ENCODE results near the gene SNAP91. TPM values are rescaled to one million over a fixed set of nuclear protein-coding genes. Genes with fewer than 3 reads are reported as not detected.
"Not testable (repeated sequence)": the region's sequence is repeated elsewhere in the genome, so short reads cannot be mapped to it uniquely, and the experiment has no call there.

Gene SNAP91, protein sequence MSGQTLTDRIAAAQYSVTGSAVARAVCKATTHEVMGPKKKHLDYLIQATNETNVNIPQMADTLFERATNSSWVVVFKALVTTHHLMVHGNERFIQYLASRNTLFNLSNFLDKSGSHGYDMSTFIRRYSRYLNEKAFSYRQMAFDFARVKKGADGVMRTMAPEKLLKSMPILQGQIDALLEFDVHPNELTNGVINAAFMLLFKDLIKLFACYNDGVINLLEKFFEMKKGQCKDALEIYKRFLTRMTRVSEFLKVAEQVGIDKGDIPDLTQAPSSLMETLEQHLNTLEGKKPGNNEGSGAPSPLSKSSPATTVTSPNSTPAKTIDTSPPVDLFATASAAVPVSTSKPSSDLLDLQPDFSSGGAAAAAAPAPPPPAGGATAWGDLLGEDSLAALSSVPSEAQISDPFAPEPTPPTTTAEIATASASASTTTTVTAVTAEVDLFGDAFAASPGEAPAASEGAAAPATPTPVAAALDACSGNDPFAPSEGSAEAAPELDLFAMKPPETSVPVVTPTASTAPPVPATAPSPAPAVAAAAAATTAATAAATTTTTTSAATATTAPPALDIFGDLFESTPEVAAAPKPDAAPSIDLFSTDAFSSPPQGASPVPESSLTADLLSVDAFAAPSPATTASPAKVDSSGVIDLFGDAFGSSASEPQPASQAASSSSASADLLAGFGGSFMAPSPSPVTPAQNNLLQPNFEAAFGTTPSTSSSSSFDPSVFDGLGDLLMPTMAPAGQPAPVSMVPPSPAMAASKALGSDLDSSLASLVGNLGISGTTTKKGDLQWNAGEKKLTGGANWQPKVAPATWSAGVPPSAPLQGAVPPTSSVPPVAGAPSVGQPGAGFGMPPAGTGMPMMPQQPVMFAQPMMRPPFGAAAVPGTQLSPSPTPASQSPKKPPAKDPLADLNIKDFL
- 40.2 and 46.7 TPM in 2 replicates for polyA plus RNA-seq (2014; cell fraction: cytosol; rRNA removed)
- 79.9 and 106 TPM in 2 replicates for polyA plus RNA-seq (2014; cell fraction: nucleus; rRNA removed)

DNA sequence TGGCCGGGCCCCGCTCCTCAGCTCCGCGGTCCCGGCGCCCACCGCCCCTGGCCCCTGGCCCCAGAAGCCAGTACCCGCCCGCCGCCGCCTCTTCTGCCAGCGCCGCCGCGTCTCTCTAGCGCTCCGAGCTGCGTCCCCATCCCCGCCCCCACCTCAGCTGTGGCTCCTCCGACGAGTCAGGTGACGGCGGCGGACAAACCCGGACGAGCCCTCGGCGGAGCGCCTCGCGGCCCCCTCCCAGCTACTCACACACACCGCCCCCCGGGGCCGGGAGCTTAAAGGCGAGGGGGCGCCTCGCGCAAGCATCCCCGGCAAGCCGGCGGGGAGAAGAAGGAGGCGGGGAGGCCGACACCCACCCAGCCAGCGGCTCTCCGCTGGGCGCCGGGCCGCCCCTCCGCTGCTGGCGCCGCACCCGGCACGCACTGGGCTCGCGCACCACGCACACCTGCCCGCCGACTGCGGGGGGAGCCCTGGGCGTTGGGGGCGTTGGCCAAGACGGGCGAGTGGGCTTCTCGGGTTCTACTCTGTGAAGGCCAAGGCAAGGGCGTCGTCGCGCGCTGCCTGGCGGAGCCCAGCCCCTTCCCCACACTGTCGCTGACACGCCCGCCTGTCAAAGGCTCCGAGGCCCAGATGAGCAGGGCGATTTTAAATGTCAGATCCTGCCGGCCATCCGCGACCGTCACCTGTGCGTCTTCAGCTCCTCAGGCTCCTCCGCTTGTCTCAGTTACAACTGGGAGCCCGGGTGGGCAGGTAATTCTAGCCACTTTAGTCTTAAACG is at the start of gene SNAP91:
TSS of gene SNAP91 (minus strand) at position 132 of the 778 bp plus-strand sequence. CDS start 1,174 bp downstream, outside the sequence.
- DNase-seq (ENCODE audit: low spot score) = peak; percentile 91

DNA sequence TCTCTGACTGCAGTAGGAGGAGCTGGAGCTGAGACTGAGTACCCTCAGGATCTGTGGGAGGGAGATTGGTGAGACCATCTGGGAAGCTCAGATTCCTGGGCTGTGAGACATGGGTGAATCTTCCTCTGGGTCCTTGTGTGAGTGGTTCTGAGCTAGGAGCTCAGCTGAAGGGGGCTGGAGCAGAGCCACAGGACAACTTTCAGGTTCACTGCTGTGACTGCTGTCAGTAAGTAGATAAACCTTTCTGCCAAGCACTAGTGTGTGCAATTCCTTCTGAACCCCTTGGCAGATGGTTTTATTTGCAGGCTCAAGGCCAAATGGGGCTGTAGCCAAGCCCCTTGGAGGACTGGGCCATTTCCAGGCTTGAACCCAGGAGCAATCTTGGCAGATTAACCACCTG is 49.6 kb upstream of the SNAP91 start:
- no peak for DNase-seq (ENCODE audit: low spot score)

DNA sequence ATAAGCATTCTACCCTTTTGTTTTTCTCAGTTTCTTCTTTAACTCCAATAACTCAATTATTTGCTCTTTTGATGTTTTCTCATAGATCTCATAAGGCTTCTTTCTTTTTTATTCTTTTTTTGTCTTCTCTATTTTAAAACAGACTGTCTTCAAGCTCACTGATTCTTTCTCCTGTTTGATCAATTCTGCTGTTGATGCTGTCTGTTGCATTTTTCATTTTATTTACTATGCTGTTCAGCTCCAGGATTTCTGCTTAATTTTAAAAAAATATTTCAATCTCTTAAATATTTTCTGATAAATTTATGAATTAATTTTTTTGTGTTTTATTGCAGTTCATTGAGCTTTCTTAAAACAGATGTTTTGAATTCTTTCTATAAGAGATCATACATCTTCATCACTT is 48.1 kb upstream of the SNAP91 start:
- no peak for DNase-seq (ENCODE audit: low spot score)

DNA sequence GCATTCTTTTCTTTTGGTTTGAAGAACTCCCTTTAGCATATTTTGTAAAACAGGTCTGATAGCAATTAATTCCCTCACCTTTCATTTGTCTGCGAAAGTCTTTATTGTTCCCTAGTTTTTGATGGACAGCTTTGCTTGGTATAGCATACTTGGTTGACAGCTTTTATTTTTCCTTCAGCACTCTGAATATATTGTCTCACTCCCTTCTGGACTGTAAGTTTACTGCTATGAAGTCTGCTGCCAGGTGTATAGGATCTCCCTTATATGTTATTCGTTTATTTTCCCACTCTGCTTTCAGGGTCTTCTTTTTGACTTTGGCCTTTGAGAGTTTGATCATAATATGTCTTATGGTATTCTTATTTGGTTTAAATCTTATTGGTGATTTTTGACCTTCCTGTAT is 47.7 kb upstream of the SNAP91 start:
- DNase-seq (ENCODE audit: low spot score) = no peak

DNA sequence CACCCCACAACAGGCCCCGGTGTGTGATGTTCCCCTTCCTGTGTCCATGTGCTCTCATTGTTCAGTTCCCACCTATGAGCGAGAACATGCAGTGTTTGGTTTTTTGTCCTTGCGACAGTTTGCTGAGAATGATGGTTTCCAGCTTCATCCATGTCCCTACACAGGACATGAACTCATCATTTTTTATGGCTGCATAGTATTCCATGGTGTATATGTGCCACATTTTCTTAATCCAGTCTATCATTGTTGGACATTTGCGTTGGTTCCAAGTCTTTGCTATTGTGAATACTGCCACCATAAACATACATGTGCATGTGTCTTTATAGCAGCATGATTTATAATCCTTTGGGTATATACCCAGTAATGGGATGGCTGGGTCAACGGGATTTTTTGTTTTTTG is 43.5 kb upstream of the SNAP91 start:
- not testable (repeated sequence) for DNase-seq (ENCODE audit: low spot score)

DNA sequence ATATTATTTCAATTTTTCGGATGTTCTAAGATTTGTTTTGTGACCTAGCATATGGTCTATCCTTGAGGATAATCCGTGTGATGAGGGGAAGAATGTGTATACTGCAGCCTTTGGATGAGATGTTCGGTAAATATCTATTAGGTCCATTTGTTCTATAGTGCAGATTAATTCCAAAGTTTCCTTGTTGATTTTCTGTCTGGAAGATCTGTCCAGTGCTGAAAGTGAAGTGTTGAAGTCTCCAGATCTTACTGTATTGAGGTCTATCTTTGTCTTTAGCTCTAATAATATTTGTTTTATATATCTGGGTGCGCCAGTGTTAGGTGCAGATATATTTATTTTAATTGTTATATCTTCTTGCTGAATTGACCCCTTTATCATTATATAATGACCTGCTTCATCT is 32.2 kb upstream of the SNAP91 start:
- no peak for DNase-seq (ENCODE audit: low spot score)

DNA sequence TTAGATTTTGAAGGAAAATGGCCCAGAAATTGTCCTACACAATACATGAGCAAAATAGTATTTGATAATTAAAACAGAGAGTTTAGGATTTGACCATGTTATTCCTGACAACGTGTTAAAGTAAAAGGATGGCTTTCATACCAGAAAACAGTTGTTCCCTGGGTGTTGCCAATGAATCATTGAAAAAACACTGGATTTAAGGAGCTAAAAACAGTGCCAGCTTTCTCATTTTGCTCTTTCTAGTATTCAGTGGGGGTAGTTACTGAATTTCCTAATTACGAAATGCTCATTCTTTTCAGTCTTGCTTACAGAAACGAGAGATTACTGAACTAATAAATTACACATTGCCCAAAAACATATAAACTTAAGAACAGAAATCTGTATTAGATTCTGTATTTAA is 26.6 kb upstream of the SNAP91 start:
- DNase-seq (ENCODE audit: low spot score) = no peak

DNA sequence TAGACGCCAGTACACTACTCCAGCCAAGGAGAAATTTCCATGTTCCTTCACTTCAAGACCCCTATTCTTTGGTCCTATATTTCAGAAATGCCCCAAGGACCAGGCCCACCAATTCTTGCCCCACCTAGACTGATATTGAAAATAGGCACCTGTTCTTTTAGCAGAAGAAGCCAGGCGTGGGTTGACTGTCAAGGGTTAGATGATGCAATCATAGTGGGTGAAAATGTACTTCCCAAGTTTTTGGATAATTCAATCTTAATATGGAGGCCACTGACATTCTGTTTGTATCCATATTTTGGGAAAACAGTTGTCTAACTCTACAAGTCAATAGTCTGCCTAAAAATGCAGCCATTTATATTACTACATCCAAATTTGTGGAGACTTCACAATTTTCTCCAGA is 21.0 kb upstream of the SNAP91 start:
- DNase-seq (ENCODE audit: low spot score) = no peak

DNA sequence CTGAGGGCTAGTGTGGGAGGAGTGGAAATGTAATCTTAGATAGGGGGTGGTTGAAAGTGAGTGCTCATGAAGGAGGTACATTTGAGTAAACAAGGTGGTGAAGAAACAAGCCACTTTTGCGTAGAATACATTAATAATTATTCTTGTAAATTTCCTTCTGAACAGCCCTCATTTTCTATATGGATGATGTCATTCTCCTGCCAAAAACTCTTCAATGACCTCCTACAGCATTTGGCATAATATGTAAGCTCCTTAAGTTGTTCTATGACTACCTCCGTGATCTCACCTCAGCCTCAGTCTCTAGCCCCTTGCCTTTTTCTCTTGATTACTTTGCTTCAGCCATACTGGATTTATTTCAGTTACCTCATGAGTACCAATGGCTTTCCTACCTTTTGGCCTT is 14.0 kb upstream of the SNAP91 start:
- no peak for DNase-seq (ENCODE audit: low spot score)

DNA sequence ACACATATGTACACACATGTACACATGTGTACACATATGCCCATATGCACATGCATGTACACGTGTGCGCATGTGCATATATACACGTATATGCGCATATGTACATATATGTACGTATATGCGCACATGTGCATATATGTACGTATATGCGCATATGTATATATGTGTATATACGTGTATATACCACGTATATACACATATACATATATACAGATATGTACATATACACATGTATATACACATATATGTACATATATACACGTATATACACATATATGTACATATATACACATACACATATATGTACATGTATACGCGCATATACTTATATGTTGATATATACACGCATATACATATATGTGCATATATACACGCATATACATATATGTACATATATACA is 8.9 kb upstream of the SNAP91 start:
- no peak for DNase-seq (ENCODE audit: low spot score)

DNA sequence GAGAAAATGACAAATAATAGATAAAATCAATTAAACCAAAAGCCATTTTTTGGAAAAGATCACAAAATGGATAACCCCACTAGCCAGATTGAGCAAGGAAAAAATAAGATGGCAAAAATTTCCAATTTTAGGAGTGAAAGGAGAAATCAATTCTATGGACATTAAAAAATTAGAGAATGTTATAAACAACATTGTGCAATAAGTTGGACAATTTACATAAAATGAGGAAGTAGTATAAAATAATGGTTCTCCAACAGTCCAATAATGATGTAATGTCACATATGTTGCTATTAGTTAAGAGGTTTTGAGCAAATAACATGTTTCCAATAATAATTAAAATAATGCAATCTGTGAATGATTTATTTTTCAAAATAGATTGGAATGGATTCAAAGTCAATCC is 3.1 kb upstream of the SNAP91 start:
- DNase-seq (ENCODE audit: low spot score) = no peak

DNA sequence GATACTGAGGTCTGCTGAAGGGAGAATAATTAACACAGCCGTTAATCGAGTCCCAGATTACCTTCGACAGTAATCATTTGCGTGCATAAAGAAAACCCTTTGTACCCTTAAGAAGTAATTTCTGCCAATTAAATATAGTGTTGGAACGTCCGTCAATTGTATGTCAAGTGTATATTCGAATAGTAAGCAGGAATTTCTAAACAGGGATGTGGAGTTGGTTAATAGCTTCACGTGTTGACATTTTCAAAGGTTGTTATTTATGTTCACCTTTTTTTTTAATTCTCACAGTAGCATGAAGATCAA is 798 bp upstream of the SNAP91 start:
- DNase-seq (ENCODE audit: low spot score) = no peak

DNA sequence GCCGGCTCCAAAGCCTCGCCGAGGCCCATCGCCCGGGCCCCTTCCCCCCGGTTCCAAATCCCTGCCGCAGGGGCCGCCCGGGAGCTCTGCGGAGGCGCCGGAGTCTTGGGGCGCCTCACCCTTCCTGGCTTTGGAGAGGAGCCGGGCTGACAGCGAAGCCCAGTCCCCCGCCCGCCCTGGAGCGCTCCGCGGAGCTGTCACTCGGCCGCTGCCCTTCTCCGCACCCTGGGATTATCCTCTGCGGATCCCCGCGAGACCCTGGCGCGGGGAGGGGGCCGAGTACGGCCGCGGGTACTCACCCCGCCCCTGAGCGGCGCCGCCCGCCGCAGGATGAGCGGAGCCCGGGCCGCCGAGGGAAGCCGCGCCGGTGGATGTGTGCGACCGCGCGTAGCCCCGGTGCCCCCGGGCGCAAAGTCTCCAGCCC is 343 bp downstream of the SNAP91 start:
- DNase-seq (ENCODE audit: low spot score) = peak; percentile 46

DNA sequence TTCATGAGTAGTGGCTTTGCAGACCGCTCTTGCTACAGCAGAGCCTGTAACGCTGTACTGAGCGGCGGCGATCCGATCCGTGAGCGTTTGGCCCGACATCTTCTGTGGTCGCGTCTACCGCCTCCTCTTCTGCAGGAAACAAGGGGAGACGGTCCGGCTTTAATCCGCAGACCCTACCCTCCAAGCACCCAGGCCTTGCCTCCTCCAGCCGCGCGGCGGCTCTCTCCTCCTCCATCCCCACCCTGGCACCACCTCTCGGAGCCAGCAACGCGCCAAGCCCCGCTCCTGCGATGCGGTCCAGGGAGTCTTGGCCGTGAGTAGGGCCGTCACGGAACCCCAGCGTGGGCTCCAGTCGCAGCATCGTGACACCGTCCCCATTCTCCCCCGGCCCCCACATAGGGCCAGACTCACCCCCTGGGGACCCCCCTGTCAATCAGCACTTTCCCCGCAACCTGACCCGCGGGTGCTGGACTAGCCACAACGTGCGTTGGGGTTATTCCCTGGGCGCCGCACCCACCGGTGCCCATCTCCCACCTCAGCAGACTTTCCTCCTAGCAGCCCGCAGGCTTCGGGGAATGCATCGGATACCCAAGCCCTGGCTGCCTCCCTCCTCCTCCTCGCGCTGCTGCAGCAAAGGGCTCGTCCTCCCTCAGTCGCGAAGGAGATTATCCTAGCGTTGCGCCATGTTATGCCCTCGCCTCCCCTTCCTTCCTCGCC is 914 bp downstream of the SNAP91 start:
- peak; percentile 78 for DNase-seq (ENCODE audit: low spot score)

DNA sequence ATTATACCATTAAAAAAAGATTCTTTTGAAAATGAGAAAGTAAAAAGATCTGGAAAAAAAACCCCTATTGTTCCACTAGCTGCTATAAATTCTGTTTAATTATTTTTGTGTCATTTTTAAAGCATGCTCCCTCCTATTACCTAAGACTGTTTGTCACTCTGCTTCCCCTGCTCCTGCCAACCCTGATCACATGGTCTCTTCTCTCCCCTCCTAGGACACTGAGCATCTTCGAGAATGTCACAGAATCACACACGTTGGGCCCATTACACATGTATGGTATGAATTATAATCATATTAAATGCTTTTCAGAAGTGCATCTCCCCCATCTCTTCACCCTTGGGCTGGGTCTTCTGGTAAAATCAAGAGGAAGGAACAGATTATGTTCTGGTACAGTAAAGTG is 6.2 kb downstream of the SNAP91 start:
- DNase-seq (ENCODE audit: low spot score) = peak; percentile 2

DNA sequence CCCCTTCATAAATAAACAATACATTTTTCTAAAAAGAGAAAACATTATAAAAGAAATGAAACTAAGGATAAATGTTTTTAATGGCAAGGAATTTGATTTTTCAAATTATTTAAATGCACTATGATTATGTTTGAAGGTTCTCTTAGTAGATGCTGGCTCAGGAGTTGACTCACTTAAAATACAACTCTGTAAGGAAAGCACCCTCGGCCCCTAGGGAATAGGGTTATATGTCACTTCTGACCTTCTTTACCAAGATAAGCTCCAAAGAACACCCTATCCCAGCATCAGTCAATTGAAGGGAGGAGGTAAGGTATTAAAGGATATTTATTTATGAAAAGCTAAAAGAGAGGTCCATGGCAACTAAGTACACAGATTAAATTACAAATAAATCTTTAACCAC is 6.8 kb downstream of the SNAP91 start:
- DNase-seq (ENCODE audit: low spot score) = no peak

DNA sequence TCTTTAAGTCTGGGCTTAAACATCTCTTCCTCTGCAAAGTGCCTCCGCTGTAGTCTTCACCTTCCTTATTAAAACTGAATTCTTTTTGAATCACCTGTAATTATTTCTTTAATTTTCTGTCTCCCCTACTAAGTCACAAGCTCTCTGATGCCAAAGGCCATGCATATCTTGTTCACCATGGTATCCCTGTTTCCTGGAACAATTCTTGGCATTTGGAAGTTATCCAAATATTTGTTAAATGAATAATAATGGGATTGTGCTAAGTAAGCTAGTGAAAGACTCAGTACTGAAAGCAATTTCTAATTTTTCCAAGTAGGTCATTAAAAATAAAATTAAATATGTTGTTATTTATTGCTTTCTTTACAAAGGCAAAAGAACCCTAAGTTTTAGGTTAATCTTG is 12.2 kb downstream of the SNAP91 start:
- DNase-seq (ENCODE audit: low spot score) = no peak

DNA sequence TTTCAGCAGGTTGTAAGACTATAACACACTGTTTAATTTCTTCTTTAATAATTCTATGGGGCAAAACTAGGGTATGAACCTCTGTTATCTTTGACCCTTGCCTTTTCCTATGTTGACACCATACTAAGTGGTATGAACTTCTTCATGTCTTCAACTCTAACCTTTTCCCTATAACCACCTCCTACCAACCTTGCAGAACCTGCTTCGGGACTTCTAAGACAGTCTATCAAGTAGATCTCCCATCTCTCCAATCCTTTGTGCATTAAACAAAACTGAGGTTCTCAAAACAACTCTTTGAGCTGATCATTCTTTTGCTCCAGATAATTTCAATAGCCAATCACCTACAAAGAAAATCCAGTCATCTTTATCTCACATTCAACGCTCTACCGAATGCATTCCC is 23.4 kb downstream of the SNAP91 start:
- DNase-seq (ENCODE audit: low spot score) = no peak

DNA sequence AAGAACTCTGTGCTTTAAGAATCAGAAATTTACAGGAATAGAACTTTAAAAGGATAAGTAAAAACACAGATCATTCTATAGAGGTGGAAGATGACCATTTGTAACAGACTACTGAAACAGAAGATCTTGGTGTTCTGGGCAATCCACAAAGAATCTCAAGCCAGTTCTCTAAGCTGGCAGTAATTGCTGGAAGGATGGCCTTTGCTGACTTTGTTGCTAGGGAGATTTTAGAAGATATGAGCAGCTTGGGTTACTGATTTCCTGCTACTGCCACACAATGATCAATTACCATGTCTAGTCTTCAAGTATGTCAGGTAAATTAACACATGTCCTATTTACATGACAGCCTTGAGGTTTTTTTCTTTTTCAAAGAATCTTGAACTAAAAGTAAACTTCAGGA is 31.1 kb downstream of the SNAP91 start:
- peak; percentile 2 for DNase-seq (ENCODE audit: low spot score)

DNA sequence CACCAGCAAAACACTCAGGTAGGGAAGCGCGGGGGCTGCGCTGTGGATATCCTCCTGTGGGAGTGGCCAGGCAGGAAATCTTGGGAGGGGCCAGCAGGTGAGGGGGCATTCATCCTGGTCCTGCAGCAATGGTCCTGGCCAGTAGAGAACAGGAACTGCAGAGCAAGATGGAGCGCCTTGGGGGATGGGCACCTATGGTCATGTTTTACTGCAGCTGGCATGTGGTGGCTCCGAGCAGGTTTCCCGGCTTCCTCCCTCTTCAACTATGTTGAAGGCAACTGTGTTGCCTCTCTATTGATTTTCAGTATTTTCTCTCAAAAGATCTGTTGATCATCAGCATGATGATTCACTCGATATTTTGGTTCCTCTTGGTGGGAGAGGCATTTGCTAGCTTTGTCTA is 70.9 kb downstream of the SNAP91 start:
- no peak for DNase-seq (ENCODE audit: low spot score)

DNA sequence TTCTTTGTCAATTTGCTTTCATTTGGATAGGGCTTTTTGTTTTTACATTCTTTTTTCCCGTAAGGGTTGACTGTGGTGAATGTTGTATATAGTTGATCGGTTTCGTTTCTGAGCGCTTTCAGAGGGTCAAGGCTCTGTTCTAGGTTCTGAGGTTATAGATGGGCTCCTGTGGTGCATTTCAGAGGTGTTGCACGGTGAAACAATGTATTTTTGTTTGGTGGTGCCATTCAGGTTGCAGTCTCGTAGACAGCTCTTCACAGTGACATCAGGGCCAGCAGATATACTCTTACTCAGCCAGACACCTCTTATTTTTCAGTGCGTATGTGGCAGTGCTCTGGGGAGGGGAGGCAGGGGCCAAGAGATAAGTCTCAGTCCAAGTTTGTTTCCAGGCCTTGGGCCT is 72.1 kb downstream of the SNAP91 start:
- no peak for DNase-seq (ENCODE audit: low spot score)
